Activated CD8-positive, alpha-beta memory T cell treated with anti-CD3 and anti-CD28 coated beads, Interleukin-2, amount 10 ng/mL, durations not matched to agents 7 days and 5 days (primary cell): ENCODE results near the gene RGS1. TPM values are rescaled to one million over a fixed set of nuclear protein-coding genes. Genes with fewer than 3 reads are reported as not detected.

Experiments used
- ATAC-seq: fragments of 150-1000 bp; cut with Tn5 transposase; one replicate; pipeline ENCODE4 v1.10.0; 2021; ENCODE audit warnings: moderate library complexity
- CTCF ChIA-PET: fragments of 350-600 bp; sonication (Branson Sonifier 250); formaldehyde crosslinking; loops from one replicate; lab custom pipeline; 2021; ENCODE audit warnings: antibody characterized with exemption; lab: Charles Lee
- DNase-seq: peaks from one replicate; pipeline ENCODE4 v3.0.0-alpha.2; 2020
- H3K27ac Mint-ChIP-seq: one replicate; pipeline ENCODE4 v1.8.0; 2021; ENCODE audit warnings: mild to moderate bottlenecking, mixed read lengths
- H3K27me3 Mint-ChIP-seq: one replicate; pipeline ENCODE4 v1.8.0; 2021; ENCODE audit warnings: mixed read lengths
- H3K36me3 Mint-ChIP-seq: one replicate; pipeline ENCODE4 v1.8.0; 2021; ENCODE audit warnings: mild to moderate bottlenecking, mixed read lengths
- H3K4me1 Mint-ChIP-seq: one replicate; pipeline ENCODE4 v1.8.0; 2021; ENCODE audit warnings: mixed read lengths
- H3K4me3 Mint-ChIP-seq: one replicate; pipeline ENCODE4 v1.8.0; 2021; ENCODE audit warnings: mild to moderate bottlenecking, moderate library complexity, mixed read lengths
- H3K9me3 Mint-ChIP-seq: one replicate; pipeline ENCODE4 v1.8.0; 2022; ENCODE audit warnings: low read depth, mixed read lengths
- total RNA-seq, 2 experiments: library from RNA; stranded (reverse); gene quantifications; one replicate each; pipeline ENCODE4 v1.2.3, GENCODE V29; 2021

Gene RGS1
- total RNA-seq, 2 experiments from 2014 or later, result 27.1 to 35.7 TPM

GRCh38 chr1:192561301-192561700 is 14.3 kb upstream of the RGS1 start:
- Mint-ChIP-seq H3K36me3 (peaks cover 2% of the 10 kb centered on the region), H3K9me3 (no peaks in the 10 kb centered on the region), H3K4me3 (no peak overlapping the region), H3K27ac (no peak overlapping the region), H3K27me3 (no peaks in the 10 kb centered on the region), H3K4me1 (peaks cover 35% of the 10 kb centered on the region)
- CTCF ChIA-PET, result interaction anchor here (1.1 to 1.4 kb wide), 2 partner anchors 11 to 16 kb away, joined by 3 read pairs; no protein-coding TSS in a partner anchor
- no peak for ATAC-seq
- DNase-seq, result no peak

DNA sequence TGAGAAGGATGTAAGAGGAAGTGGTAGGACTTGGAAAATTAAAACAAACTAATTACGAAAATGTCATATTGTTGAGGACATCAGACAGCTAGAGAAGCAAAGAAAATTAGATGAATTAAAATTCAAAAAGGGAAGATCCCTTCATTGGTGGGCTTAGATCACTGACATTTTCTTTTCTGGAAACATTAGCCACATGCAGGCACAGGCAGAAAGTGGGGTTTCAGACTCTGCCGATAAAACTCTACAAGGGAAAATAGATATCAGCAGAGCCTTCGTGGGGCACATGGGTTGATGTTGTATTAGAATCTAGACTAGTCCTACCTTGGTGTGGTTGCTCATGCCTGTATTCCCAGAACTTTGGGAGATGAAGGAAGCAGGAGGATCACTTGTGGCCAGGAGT is 12.4 kb upstream of the RGS1 start:
- CTCF ChIA-PET, result no interaction called here
- Mint-ChIP-seq H3K4me1 (peaks cover 40% of the 10 kb centered on the region), H3K27ac (no peak overlapping the region), H3K9me3 (no peaks in the 10 kb centered on the region), H3K36me3 (peaks cover 4% of the 10 kb centered on the region), H3K4me3 (no peak overlapping the region), H3K27me3 (no peaks in the 10 kb centered on the region)
- DNase-seq (no peak), ATAC-seq (no peak)

GRCh38 chr1:192564099-192564498 is 11.5 kb upstream of the RGS1 start:
- Mint-ChIP-seq H3K27me3 (no peaks in the 10 kb centered on the region), H3K9me3 (peaks cover 1% of the 10 kb centered on the region), H3K36me3 (peaks cover 7% of the 10 kb centered on the region), H3K4me1 (peaks cover 39% of the 10 kb centered on the region), H3K27ac (no peak overlapping the region), H3K4me3 (no peak overlapping the region)
- DNase-seq (no peak), ATAC-seq (no peak)
- CTCF ChIA-PET, result no interaction called here

- no peak overlapping the region for H3K4me3 Mint-ChIP-seq
- peaks cover 29% of the 10 kb centered on the region for H3K4me1 Mint-ChIP-seq
- CTCF ChIA-PET, result interaction anchor here (1.0 kb wide), 1 partner anchor 22 kb away, joined by 3 read pairs; no protein-coding TSS in a partner anchor
- H3K9me3 Mint-ChIP-seq, result peaks cover 7% of the 10 kb centered on the region
- H3K27ac Mint-ChIP-seq, result no peak overlapping the region
- ATAC-seq (no peak), DNase-seq (no peak)
- H3K27me3 Mint-ChIP-seq, result no peaks in the 10 kb centered on the region
- H3K36me3 Mint-ChIP-seq, result peaks cover 15% of the 10 kb centered on the region
These were observed 9.6 kb upstream of the RGS1 start for GRCh38 chr1:192565946-192566345.

GRCh38 chr1:192566657-192567056 is 8.9 kb upstream of the RGS1 start:
- H3K4me1 Mint-ChIP-seq, result peaks cover 31% of the 10 kb centered on the region
- peaks cover 20% of the 10 kb centered on the region for H3K36me3 Mint-ChIP-seq
- no peak overlapping the region for H3K27ac Mint-ChIP-seq
- DNase-seq (no peak), ATAC-seq (no peak)
- no peaks in the 10 kb centered on the region for H3K27me3 Mint-ChIP-seq
- peaks cover 7% of the 10 kb centered on the region for H3K9me3 Mint-ChIP-seq
- CTCF ChIA-PET, result interaction anchor here (1.0 to 1.2 kb wide), 2 partner anchors 21 to 54 kb away, joined by 3 to 4 read pairs; no protein-coding TSS in a partner anchor
- no peak overlapping the region for H3K4me3 Mint-ChIP-seq

- ATAC-seq, result no peak
- H3K36me3 Mint-ChIP-seq, result peaks cover 22% of the 10 kb centered on the region
- no peak overlapping the region for H3K27ac Mint-ChIP-seq
- H3K9me3 Mint-ChIP-seq, result peaks cover 7% of the 10 kb centered on the region
- no peaks in the 10 kb centered on the region for H3K27me3 Mint-ChIP-seq
- CTCF ChIA-PET, result interaction anchor here (1.2 kb wide), 1 partner anchor 55 kb away, joined by 4 read pairs; no protein-coding TSS in a partner anchor
- DNase-seq, result no peak
- no peak overlapping the region for H3K4me3 Mint-ChIP-seq
- peaks cover 39% of the 10 kb centered on the region for H3K4me1 Mint-ChIP-seq
These were observed 7.5 kb upstream of the RGS1 start for GRCh38 chr1:192568063-192568462.

- H3K36me3 Mint-ChIP-seq, result peaks cover 26% of the 10 kb centered on the region
- peak overlapping the region; percentile 73 for H3K27ac Mint-ChIP-seq
- no peak overlapping the region for H3K4me3 Mint-ChIP-seq
- CTCF ChIA-PET, result interaction anchor here (0.7 to 2.1 kb wide), 3 partner anchors 11 to 32 kb away, joined by 3 to 6 read pairs (median 4); no protein-coding TSS in a partner anchor
- DNase-seq (no peak), ATAC-seq (peak; percentile 18)
- peaks cover 7% of the 10 kb centered on the region for H3K9me3 Mint-ChIP-seq
- no peaks in the 10 kb centered on the region for H3K27me3 Mint-ChIP-seq
- H3K4me1 Mint-ChIP-seq, result peaks cover 59% of the 10 kb centered on the region
These were observed 3.9 kb upstream of the RGS1 start for GRCh38 chr1:192571668-192572067.

- ATAC-seq (no peak), DNase-seq (no peak)
- Mint-ChIP-seq H3K36me3 (peaks cover 42% of the 10 kb centered on the region), H3K27ac (peak overlapping the region; percentile 62), H3K4me3 (peak overlapping the region; percentile 5), H3K9me3 (peaks cover 7% of the 10 kb centered on the region), H3K27me3 (no peaks in the 10 kb centered on the region), H3K4me1 (peaks cover 72% of the 10 kb centered on the region)
- CTCF ChIA-PET, result no interaction called here
These were observed 2.1 kb upstream of the RGS1 start for GRCh38 chr1:192573499-192573898.

DNA sequence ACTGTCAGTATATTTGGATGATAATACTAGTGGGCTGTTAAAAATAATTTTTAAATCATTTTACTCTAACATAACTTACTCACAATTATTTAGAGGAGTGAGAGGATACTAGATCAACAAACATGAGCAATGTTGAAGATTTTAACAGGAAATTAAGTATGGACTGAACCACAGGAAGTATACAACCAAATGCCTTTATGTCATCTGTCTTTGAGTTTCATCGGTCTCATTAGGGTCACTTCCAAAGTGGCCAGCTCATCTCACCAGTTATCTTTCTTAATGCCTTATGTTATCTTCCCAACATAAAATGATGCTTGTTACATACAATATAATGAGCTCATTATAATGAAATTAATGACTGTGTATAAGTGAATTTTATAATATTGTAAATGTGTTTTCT is 1.5 kb upstream of the RGS1 start:
- CTCF ChIA-PET, result interaction anchor here (0.8 kb wide), 1 partner anchor 20 kb away, joined by 3 read pairs; no protein-coding TSS in a partner anchor
- peaks cover 6% of the 10 kb centered on the region for H3K9me3 Mint-ChIP-seq
- H3K4me3 Mint-ChIP-seq, result peak overlapping the region; percentile 5
- no peaks in the 10 kb centered on the region for H3K27me3 Mint-ChIP-seq
- peaks cover 74% of the 10 kb centered on the region for H3K4me1 Mint-ChIP-seq
- peaks cover 45% of the 10 kb centered on the region for H3K36me3 Mint-ChIP-seq
- DNase-seq (no peak), ATAC-seq (no peak)
- H3K27ac Mint-ChIP-seq, result peak overlapping the region; percentile 62

GRCh38 chr1:192576190-192577144 is 894 bp downstream of the RGS1 start:
- CTCF ChIA-PET, result no interaction called here
- ATAC-seq (no peak), DNase-seq (no peak)
- no peaks in the 10 kb centered on the region for H3K9me3 Mint-ChIP-seq
- H3K27me3 Mint-ChIP-seq, result no peaks in the 10 kb centered on the region
- H3K4me3 Mint-ChIP-seq, result peak overlapping the region; percentile 83
- H3K36me3 Mint-ChIP-seq, result peaks cover 40% of the 10 kb centered on the region
- H3K27ac Mint-ChIP-seq, result peak overlapping the region; percentile 92
- H3K4me1 Mint-ChIP-seq, result peaks cover 75% of the 10 kb centered on the region

DNA sequence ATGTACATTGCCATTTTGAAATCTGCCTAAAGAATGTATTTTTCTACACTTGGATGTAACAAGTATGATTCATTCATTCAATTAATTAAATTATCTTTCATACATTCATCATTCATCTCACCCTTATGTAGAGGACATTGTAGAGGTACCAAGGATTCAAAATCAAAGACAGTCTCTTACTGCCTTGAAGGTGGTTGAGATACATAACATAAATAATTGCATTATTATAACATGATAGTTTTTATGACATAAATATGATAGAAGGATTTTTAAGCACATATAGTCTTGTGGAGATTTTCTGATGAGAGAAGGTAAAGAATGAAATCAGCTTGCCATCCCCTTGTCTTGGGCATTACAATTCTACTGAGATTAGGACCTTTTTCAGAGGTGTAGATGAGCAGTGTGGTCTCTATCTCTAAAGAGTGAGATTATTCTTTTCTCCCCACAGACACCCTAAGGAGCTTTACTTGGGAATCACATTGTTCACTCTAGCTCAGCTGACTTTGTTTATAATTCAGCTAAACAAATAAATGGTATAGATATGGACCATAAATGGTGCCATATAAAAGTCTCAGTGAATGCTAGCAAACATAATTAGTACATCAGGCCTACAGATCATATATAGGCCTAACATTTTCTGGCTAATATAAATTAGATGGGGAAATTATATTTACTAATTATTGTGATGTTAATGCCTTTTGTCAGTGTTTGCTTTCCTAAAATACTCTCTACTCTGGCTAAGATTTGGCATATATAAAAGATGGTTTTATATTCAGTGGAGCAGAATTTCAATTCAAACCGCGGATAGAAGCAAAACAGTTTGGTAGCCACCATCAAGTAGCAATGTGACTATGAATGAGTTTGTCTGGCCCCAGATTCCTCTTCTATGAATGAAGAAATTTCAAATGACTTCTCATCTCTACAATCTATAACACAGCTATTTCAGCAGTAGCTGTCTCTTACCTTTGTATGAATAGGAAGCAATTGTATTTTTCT is 1.9 kb downstream of the RGS1 start:
- Mint-ChIP-seq H3K36me3 (peaks cover 39% of the 10 kb centered on the region), H3K27me3 (no peaks in the 10 kb centered on the region), H3K27ac (peak overlapping the region; percentile 44), H3K4me1 (peaks cover 65% of the 10 kb centered on the region), H3K9me3 (no peaks in the 10 kb centered on the region), H3K4me3 (peak overlapping the region; percentile 83)
- no peak for ATAC-seq
- CTCF ChIA-PET, result interaction anchor here (1.0 to 4.6 kb wide), 6 partner anchors 33 to 469 kb away, joined by 3 to 21 read pairs (median 4); no protein-coding TSS in a partner anchor
- DNase-seq, result no peak

- Mint-ChIP-seq H3K4me1 (peaks cover 59% of the 10 kb centered on the region), H3K27me3 (no peaks in the 10 kb centered on the region), H3K36me3 (peaks cover 38% of the 10 kb centered on the region), H3K27ac (peak overlapping the region; percentile 44), H3K9me3 (no peaks in the 10 kb centered on the region), H3K4me3 (peak overlapping the region; percentile 83)
- CTCF ChIA-PET, result interaction anchor here (1.0 to 4.6 kb wide), 7 partner anchors 32 to 468 kb away, joined by 3 to 21 read pairs (median 4); no protein-coding TSS in a partner anchor
- DNase-seq (no peak), ATAC-seq (no peak)
These were observed 2.8 kb downstream of the RGS1 start for GRCh38 chr1:192578144-192578909.
